Loucy (cell line): Measurements from ENCODE around the gene INSYN1.
"Not testable (repeated sequence)": the region's sequence is repeated elsewhere in the genome, so short reads cannot be mapped to it uniquely, and the experiment has no call there.

Experiments
- H2AFZ ChIP-seq: fragments of 200-600 bp; sonication (generic); 2 replicates; pipeline ENCODE4 v1.6.0; 2016; ENCODE audit warnings: antibody characterized with exemption, mild to moderate bottlenecking, low read length, moderate library complexity
- H3F3A ChIP-seq: fragments of 200-600 bp; 2 replicates; pipeline ENCODE4 v1.6.0; 2016; ENCODE audit warnings: antibody characterized with exemption, low read depth, mild to moderate bottlenecking
- H3K27me3 ChIP-seq: fragments of 200-600 bp; sonication (generic); 2 replicates; pipeline ENCODE4 v1.6.1; 2014; ENCODE audit warnings: low read length, mild to moderate bottlenecking; ENCODE audit not compliant: insufficient read depth, poor library complexity, severe bottlenecking
- H3K36me3 ChIP-seq: fragments of 200-600 bp; sonication (generic); 2 replicates; pipeline ENCODE4 v1.6.1; 2016; ENCODE audit warnings: low read length; ENCODE audit not compliant: insufficient read depth
- H3K4me1 ChIP-seq: fragments of 200-600 bp; sonication (generic); 2 replicates; pipeline ENCODE4 v1.5.1; 2014; ENCODE audit warnings: low read length, mild to moderate bottlenecking; ENCODE audit not compliant: insufficient read depth, poor library complexity, severe bottlenecking
- H3K4me2 ChIP-seq: fragments of 200-600 bp; sonication (generic); 2 replicates; pipeline ENCODE4 v1.6.0; 2014; ENCODE audit warnings: antibody characterized with exemption, low read length, low read depth, mild to moderate bottlenecking; ENCODE audit not compliant: poor library complexity, severe bottlenecking
- H3K4me3 ChIP-seq: fragments of 200-600 bp; sonication (generic); 2 replicates; pipeline ENCODE4 v1.5.1; 2014; ENCODE audit warnings: low read length, mild to moderate bottlenecking, mixed read lengths; ENCODE audit not compliant: poor library complexity, severe bottlenecking
- H3K79me2 ChIP-seq: fragments of 200-600 bp; sonication (generic); 2 replicates; pipeline ENCODE4 v1.6.1; 2014; ENCODE audit warnings: low read length; ENCODE audit not compliant: insufficient read depth
- H3K9ac ChIP-seq: fragments of 200-600 bp; sonication (generic); 2 replicates; pipeline ENCODE4 v1.6.0; 2014; ENCODE audit warnings: mild to moderate bottlenecking, low read depth, low read length, moderate library complexity; ENCODE audit not compliant: poor library complexity, severe bottlenecking
- H3K9me2 ChIP-seq: fragments of 200-600 bp; sonication (generic); replicated peaks from 2 replicates; pipeline ENCODE4 v1.6.1; 2016; ENCODE audit warnings: low read depth, low read length, mixed read lengths
- H3K9me3 ChIP-seq: fragments of 200-600 bp; sonication (generic); 2 replicates; pipeline ENCODE4 v1.6.1; 2014; ENCODE audit warnings: mild to moderate bottlenecking, antibody characterized with exemption, low read length, low read depth; ENCODE audit not compliant: insufficient read depth
- H4K20me1 ChIP-seq: fragments of 200-600 bp; sonication (generic); 2 replicates; pipeline ENCODE4 v1.6.0; 2014; ENCODE audit warnings: antibody characterized with exemption, low read length, mild to moderate bottlenecking; ENCODE audit not compliant: insufficient read depth, poor library complexity, severe bottlenecking
- EZH2phosphoT487 ChIP-seq: fragments of 200-600 bp; IDR thresholded peaks from 2 replicates; pipeline ENCODE4 v1.6.1; 2018; ENCODE audit warnings: antibody characterized with exemption, mild to moderate bottlenecking, moderate library complexity, borderline replicate concordance
- TF ChIP-seq, protein P1 (sequence below): fragments of 200-600 bp; sonication (generic); conservative IDR thresholded peaks from 2 replicates; pipeline ENCODE4 v1.5.1; 2014; ENCODE audit warnings: mild to moderate bottlenecking, antibody characterized with exemption, low read length

INSYN1 gene

DNA sequence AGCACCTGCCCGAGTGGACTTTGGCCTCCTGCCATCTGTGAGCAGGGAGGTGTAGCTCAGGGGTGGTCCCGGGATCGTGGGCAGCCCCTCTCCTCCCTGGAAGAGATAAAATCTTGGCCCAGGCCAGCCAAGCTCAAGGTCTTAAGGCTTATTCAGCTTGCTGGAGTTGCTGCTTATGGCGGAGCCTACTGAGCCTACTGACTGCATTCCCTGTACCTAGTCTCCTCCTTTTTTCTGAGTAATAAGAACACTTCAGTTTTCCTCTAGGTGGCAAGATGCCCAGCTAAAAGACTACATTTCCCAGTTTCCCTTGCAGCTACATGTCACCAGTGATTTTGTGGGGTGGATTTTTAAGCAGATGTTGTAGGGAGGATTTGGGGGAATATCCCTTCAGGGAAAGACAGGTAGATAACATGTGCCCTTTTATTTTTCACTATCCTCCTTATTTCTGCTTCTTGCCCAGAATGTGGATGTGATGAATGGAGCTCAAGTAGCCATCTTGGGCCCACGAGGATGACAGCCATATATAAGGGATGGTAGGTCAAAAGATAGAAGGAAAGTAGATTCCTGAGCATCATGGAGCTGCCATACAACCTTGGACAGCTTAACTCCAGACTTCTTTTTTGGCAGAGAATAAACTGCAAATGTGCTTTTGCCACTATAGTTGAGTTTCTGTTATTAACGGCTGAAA is 41.4 kb upstream of the INSYN1 start:
- no peak overlapping the region for H3K4me2 ChIP-seq
- no peak overlapping the region for H3K4me3 ChIP-seq
- no peak overlapping the region for H2AFZ ChIP-seq
- no peaks in the 10 kb centered on the region for H4K20me1 ChIP-seq
- TF ChIP-seq, protein P1, sequence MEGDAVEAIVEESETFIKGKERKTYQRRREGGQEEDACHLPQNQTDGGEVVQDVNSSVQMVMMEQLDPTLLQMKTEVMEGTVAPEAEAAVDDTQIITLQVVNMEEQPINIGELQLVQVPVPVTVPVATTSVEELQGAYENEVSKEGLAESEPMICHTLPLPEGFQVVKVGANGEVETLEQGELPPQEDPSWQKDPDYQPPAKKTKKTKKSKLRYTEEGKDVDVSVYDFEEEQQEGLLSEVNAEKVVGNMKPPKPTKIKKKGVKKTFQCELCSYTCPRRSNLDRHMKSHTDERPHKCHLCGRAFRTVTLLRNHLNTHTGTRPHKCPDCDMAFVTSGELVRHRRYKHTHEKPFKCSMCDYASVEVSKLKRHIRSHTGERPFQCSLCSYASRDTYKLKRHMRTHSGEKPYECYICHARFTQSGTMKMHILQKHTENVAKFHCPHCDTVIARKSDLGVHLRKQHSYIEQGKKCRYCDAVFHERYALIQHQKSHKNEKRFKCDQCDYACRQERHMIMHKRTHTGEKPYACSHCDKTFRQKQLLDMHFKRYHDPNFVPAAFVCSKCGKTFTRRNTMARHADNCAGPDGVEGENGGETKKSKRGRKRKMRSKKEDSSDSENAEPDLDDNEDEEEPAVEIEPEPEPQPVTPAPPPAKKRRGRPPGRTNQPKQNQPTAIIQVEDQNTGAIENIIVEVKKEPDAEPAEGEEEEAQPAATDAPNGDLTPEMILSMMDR: no peak
- no peak overlapping the region for H3K9ac ChIP-seq
- H3K9me2 ChIP-seq: no peaks in the 10 kb centered on the region
- H3K4me1 ChIP-seq: peaks cover 3% of the 10 kb centered on the region
- no peaks in the 10 kb centered on the region for H3K79me2 ChIP-seq
- no peaks in the 10 kb centered on the region for H3F3A ChIP-seq
- H3K9me3 ChIP-seq: no peaks in the 10 kb centered on the region
- no peaks in the 10 kb centered on the region for H3K36me3 ChIP-seq
- H3K27me3 ChIP-seq: no peaks in the 10 kb centered on the region

DNA sequence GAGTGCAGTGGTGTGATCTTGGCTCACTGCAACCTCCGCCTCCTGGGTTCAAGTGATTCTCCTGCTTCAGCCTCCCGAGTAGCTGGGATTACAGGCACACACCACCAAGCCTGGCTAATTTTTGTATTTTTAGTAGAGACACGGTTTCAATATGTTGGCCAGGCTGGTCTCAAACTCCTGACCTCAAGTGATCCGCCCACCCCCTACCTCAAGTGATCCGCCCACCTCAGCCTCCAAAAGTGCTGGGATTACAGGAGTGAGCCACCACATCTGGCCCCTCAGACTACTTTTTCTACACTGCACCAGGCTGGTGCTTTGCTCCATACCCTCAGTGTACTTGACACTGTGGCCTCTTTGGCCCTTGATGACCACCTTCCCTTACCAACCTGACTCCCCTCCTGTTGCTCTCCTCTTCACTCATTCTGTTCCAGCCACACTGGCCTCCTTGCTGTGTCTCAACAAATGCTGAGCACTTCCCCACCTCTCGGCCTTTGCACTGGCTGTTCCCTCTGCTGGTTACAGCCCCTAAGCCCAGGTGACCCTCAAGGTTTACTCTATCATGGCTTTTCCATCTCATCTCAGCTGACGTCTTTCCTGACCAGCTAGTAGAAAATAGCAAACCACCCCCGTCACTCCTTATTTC is 39.9 kb upstream of the INSYN1 start:
- H3K4me1 ChIP-seq, H3K4me3 ChIP-seq, H3K27me3 ChIP-seq, H3K4me2 ChIP-seq, H3K9me2 ChIP-seq, H3K36me3 ChIP-seq, H2AFZ ChIP-seq, H3K9me3 ChIP-seq, H3K9ac ChIP-seq, H3K79me2 ChIP-seq, H4K20me1 ChIP-seq, H3F3A ChIP-seq: not testable (repeated sequence)

DNA sequence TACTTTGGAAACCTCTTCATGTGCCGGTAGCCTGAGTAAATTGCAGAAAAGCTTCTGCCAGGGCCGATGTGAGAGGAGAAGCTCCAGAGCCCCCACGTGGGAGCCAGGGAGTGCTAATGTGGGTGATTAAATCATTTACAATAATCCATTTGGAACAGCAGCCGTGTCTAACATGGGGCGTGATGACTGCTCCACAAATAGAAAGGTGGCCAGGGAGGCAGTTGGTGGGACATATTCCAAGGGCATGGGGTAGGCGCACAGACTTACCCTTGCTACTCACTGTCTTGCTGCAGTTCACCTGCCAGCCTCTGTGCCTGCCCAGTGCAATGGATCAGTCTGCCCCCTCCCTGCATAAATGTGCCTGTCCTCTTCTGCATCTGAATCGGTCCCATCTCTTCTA is 39.3 kb upstream of the INSYN1 start:
- Histone ChIP-seq H3F3A (no peaks in the 10 kb centered on the region), H4K20me1 (no peaks in the 10 kb centered on the region), H3K9me2 (no peaks in the 10 kb centered on the region), H3K79me2 (no peaks in the 10 kb centered on the region), H3K27me3 (no peaks in the 10 kb centered on the region), H3K4me3 (no peak overlapping the region), H3K9me3 (no peaks in the 10 kb centered on the region), H2AFZ (no peak overlapping the region), H3K36me3 (no peaks in the 10 kb centered on the region), H3K4me2 (no peak overlapping the region), H3K4me1 (no peaks in the 10 kb centered on the region), H3K9ac (no peak overlapping the region)
- TF ChIP-seq, protein P1: no peak
- TF ChIP-seq EZH2phosphoT487: no peak
